Raji (cell line): ENCODE results near the gene MDM1.
A peak's percentile ranks its signal among the peaks of the same experiment; 100 is the strongest.

Experiments used
- POLR2A ChIP-seq: IDR thresholded peaks from 2 replicates; pipeline ENCODE4 v1.6.1; 2011; ENCODE audit warnings: low read depth, low read length, control low read depth; ENCODE audit not compliant: insufficient read depth

The MDM1 gene

GRCh38 chr12:68364893-68365725 is 32.9 kb upstream of the MDM1 start:
- peak; percentile 52 for TF ChIP-seq POLR2A

GRCh38 chr12:68364328-68364727 is 32.2 kb upstream of the MDM1 start:
- no peak for TF ChIP-seq POLR2A

- no peak for TF ChIP-seq POLR2A
These were observed 29.8 kb upstream of the MDM1 start for GRCh38 chr12:68361953-68362352.

GRCh38 chr12:68359674-68360073 is 27.5 kb upstream of the MDM1 start:
- TF ChIP-seq POLR2A: no peak

GRCh38 chr12:68358532-68359485 is 26.6 kb upstream of the MDM1 start:
- no peak for TF ChIP-seq POLR2A

- TF ChIP-seq POLR2A: no peak
These were observed 24.8 kb upstream of the MDM1 start for GRCh38 chr12:68356986-68357385.

GRCh38 chr12:68356060-68356695 is 24.0 kb upstream of the MDM1 start:
- TF ChIP-seq POLR2A: no peak

GRCh38 chr12:68354977-68355541 is 22.9 kb upstream of the MDM1 start:
- TF ChIP-seq POLR2A: no peak

- TF ChIP-seq POLR2A: no peak
These were observed 19.9 kb upstream of the MDM1 start for GRCh38 chr12:68352067-68352466.

GRCh38 chr12:68350753-68351152 is 18.6 kb upstream of the MDM1 start:
- TF ChIP-seq POLR2A: no peak

GRCh38 chr12:68349921-68350606 is 17.9 kb upstream of the MDM1 start:
- no peak for TF ChIP-seq POLR2A

- TF ChIP-seq POLR2A: no peak
These were observed 17.1 kb upstream of the MDM1 start for GRCh38 chr12:68349220-68349621.

- no peak for TF ChIP-seq POLR2A
These were observed 16.3 kb upstream of the MDM1 start for GRCh38 chr12:68348419-68348818.

GRCh38 chr12:68345763-68346162 is 13.6 kb upstream of the MDM1 start:
- no peak for TF ChIP-seq POLR2A
